Upper lobe of left lung (tissue), 4 donors: ENCODE results near the gene SELENOW.

Source experiments
- CTCF ChIP-seq, 6 experiments: fragments of 450-650 bp in 4 of 6; fragments of 200-600 bp in 2 of 6; sonication (generic) in 2 of 6; IDR thresholded peaks; one replicate each; pipeline ENCODE4 v1.5.1; 2016 to 2019; ENCODE audit warnings: antibody characterized with exemption in 6 of 6
- EP300 ChIP-seq, 4 donors: sonication (generic); formaldehyde crosslinking; IDR thresholded peaks; one replicate each; pipeline ENCODE4 v1.5.1; 2017; ENCODE audit warnings: antibody characterized with exemption in 4 of 4, control low read depth in 2 of 4
- POLR2A ChIP-seq, 4 donors: fragments of 450-650 bp; IDR thresholded peaks; one replicate each; pipeline ENCODE4 v1.5.1; 2016 to 2017; ENCODE audit warnings: antibody characterized with exemption in 4 of 4, mild to moderate bottlenecking in 2 of 4

GRCh38 chr19:47824396-47824795 is 45.9 kb downstream of the SELENOW start:
- TF ChIP-seq CTCF (IDR thresholded peaks at IDR 0.05): no peak
- TF ChIP-seq POLR2A (IDR thresholded peaks at IDR 0.05): no peak
- TF ChIP-seq EP300 (IDR thresholded peaks at IDR 0.05): no peak
